GM18511 (cell line): ENCODE measurements around the gene TYMS.

Experiments
- ATAC-seq: cut with Tn5 transposase; IDR thresholded peaks from one replicate; pipeline ENCODE4 v1.9.1; 2021; ENCODE audit warnings: mild to moderate bottlenecking, moderate library complexity; ENCODE audit not compliant: unreplicated experiment

The TYMS gene

DNA sequence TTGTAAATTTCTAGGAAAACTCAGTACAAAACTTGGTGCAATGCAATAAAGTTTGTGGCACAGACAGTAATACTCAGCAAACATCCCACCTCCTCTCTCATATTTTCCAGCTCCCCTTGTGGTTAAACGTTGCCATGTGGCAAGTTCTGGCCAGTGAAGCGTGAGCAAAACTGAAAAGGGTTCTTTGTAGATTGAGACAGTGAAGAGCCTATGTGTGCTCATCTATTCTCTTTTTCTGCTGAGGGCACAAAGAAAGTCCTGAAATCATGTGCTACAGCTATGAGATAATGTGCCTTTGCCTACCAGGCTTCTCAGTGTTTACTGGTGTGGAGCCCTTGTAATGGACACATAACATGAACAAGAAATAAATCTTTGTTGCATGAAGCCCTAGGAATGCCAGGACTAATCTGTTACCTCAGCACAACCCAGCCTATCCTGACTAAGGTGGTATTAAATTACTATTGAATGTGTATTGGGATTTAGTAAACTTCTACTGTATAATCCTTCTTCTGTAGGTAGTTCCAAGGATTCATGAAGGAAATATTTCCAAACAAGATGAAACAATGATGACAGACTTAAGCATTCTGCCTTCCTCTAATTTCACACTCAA is 13.0 kb upstream of the TYMS start:
- ATAC-seq, result peak; percentile 69

DNA sequence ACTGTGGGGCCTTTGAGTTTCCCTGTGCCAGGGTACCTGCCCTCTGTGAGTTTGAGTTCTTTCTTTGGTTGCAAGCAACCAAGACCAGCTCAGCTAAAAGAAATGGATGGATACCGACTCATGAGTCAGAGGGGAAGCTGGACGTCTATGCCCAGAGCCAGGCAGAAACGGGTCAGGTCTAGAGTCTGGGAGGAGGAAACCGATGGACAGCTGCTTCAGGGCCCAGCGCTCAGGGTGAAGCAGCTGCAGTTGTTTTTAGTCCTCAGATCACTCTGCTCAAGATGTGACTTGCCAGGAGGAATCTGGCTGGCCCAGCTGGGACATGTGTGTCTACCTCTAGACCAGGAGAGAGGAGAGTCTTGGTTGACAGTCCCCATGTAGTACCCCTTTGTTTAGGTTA is 10.1 kb upstream of the TYMS start:
- ATAC-seq, result no peak

DNA sequence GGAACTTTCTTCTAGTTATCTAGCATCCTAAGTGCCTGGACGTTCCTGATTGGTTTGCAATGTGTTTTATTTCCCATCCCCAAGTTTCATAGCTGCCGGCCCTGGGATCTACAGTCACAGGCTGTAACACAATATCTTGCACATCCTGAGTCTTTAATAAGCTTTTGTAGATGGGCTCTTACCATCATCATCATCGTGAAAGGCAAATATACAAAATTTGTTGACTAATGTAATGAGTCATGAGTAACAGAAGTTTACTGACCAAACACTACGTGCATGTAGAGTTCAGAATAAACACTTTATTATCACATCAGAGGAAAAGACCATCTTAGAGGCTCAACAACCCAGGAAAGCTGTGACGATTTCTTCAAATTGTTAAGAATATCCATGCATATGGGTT is 8.1 kb upstream of the TYMS start:
- ATAC-seq, result no peak

DNA sequence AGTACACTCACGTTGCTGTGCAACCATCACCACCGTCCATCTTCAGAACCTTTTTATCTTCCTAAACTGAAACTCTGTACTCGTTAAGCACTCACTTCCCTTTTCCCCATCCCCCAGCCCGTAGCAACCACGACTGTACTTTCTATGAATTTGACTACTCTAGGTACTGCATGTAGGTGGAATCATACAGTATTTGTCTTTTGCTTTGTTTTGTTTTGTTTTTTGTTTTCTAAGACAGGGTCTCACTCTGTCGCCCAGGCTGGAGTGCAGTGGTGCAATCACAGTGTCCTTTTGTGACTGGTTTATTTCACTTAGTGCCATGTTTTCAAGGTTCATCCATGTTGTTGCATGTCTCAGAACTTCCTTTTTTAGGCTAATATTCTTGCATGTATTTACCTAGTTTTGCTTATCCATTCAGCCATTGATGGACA is 7.0 kb upstream of the TYMS start:
- ATAC-seq, result peak; percentile 97

DNA sequence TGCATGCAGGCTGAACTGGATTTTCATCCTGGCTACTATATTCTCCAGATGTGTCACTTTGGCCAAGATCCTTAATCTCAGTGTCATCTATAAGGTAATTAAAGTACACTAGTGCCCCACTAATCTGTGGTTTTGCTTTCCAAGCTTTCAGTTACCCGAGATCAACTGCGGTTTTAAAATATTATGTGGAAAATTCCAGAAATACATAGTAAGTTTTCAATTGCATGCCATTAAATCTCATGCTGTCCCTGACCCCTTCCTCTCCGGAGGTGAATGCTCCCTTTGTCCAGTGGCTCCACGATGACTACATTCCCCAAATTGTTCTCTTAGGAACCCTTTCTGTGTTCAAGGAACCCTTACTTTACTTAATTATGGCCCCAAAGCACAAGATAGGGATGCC is 5.3 kb upstream of the TYMS start:
- no peak for ATAC-seq

DNA sequence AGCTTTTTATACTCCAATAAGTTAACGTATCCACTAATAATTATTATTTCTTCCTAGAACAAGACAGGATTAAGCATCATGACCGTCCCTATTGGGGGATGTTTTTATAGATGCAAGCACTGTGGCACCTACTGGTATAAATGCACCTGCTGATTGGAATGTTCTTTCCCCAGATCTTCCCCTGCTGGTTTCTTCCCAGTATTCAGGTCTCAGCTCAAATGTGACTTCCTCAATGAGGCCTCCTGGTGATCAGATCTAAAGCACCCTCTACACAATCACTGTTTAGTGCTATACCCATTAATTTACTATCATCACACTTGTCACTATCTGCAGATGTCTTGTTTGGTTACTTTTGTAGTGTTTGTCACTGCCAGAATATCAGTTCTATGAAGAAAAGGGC is 3.9 kb upstream of the TYMS start:
- ATAC-seq, result no peak

DNA sequence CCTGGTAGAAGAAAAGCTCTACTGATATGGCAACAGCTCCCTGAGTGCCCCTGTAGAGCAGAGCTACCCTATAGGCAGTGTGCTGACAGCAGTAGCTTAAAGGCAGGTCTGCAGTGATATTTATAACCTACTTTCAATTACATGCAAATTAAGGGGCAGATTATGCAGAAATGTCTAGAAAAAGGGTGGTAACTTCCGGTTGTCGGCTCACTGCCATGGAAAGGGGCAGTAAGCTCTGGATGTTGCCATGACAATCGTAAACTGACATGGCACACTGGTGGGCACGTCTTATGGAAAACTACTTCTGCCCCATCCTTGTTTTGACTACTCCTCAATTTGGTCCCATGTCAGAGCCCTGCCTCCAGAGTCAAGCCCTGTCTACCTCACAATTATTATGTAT is 2.9 kb upstream of the TYMS start:
- no peak for ATAC-seq

DNA sequence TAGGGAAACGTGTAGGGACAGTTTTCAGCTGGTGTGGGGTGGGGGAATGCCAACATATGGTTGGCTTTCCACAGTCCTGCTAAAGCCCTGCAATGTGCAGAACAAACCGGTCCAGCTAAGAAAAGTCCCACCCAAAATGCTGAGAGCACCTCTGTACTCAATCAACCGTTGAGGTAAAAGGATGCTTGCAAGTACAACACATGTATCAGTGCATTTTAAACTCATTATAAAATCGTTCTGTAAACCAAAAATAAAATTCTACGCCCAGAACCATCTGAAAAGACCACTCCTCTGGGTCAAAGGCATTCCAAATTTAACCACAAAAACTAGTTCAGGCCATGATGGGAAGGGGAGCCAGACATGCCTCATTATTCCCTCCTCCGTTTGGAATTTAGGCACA is 2.0 kb upstream of the TYMS start:
- ATAC-seq, result no peak

DNA sequence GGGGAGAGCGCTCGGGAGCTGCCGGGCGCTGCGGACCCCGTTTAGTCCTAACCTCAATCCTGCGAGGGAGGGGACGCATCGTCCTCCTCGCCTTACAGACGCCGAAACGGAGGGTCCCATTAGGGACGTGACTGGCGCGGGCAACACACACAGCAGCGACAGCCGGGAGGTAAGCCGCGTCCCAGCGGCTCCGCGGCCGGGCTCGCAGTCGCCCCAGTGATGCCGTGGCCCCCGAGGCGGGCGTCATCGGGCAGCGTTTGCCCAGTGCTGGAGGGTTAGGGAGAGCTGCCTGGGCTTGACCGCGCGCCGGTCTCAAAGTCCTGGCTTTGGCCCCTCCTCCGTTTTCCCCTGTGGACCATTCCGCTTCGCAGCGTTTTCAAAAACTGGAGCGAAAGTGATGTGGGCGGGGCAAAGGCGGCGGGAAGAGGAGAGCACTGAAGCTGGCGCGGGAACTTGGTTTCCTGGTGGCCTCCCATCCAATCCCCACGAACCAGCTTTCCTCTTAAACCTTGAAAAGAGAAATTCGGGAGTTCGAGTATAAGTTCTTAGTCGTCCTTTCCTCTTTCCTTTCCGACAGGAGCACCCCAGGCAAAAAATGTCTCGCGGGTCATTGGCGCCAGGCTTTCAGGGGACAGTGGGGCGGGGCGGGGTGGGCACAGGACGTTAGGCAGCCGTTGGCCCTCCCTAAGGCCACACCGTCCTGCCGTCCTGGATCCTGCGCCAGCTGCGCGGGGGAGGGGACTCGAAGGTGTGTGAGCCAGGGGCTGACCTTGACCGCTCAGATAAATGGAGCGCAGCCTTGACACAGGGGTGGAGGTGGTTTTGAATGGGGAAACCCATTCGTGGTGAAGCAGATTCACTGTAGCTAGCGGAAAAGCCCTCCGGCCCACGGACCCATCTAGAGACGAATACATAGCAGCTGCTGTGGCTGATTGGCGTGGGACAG is 821 bp downstream of the TYMS start:
- ATAC-seq, result peak; percentile 66

DNA sequence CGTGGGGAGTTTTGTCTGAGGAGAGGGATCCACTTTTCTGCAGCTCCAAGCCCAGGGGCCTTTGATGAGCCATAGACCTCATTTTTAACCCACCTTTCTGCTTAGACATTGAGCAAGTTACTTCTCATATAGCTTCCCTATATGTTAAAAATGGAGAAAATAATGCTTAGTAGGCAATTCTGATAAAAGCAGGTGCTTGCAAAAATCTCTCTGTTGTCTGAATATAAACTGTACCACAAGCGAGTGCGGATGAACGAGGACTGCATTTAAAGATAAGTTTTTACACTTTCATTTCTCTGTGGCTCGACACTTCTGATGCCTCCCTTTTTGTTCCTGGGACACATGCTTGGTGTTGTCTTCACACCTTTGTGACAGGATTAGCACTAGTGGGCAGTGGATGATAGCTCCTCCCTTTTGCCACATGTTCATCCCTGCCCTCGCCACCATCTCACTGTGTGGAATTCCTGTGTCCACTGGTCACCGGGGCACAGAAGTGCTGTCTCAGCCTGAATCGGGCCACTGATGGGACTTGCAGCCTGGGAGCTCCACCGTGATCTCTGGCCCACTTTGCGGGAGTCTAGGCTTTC is 1.6 kb downstream of the TYMS start:
- ATAC-seq, result no peak

DNA sequence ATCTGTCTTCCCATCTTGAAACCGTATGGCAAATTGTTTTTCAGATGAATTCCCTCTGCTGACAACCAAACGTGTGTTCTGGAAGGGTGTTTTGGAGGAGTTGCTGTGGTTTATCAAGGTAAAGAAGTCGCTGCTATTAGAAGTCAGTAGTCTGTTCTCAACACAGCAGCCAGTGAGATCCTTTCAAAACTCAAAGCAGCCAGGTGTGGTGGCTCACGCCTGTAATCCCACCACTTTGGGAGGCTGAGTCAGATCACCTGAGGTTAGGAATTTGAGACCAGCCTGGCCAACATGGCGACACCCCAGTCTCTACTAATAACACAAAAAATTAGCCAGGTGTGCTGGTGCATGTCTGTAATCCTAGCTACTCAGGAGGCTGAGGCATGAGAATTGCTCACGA is 2.1 kb downstream of the TYMS start:
- no peak for ATAC-seq

DNA sequence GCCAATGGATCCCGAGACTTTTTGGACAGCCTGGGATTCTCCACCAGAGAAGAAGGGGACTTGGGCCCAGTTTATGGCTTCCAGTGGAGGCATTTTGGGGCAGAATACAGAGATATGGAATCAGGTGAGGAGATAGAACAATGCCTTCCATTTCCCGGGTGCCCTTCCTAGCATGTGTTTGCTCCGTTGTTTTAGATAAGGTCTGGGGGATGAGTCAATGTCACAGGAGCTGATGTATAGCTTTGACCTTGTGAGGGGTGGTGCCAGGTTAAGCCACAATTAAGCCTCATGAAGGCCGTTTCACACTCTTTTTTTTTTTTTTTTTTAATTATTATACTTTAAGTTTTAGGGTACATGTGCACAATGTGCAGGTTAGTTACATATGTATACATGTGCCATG is 4.7 kb downstream of the TYMS start:
- no peak for ATAC-seq

DNA sequence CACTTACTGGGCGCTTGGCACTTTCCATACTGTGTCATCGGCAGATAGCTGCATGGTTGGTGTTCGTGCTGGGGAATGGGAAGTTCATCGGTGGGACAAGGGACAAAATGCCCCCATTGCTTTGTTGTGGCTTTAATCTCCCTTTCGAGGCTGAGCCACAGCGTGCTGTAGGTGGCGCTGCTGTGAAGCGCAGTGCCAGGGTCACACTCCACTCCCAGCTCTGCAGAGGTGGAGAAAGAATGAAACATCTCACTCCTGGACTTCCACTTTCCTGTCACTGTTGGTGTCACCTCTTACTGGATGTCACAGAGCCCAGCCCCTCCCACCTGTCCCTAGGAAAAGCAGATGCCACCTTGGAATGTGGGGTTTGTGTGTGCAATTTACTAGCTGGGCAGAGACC is 8.7 kb downstream of the TYMS start:
- no peak for ATAC-seq

DNA sequence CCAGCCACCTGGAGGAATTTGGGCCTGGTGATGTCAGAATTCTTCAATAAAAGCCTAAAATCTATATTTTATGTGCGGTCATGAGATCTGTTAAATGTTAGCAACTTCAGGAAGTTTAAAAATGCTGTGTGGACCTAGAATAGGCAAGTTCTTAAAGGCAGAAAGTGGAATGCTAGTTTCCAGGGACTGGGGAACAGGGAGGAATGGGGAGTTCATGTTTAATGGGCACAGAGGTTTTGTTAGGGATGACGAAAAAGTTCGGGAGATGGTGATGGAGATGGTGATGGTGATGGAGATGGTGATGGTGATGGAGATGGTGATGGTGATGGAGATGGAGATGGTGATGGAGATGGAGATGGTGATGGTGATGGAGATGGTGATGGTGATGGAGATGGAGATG is 9.2 kb downstream of the TYMS start:
- no peak for ATAC-seq

DNA sequence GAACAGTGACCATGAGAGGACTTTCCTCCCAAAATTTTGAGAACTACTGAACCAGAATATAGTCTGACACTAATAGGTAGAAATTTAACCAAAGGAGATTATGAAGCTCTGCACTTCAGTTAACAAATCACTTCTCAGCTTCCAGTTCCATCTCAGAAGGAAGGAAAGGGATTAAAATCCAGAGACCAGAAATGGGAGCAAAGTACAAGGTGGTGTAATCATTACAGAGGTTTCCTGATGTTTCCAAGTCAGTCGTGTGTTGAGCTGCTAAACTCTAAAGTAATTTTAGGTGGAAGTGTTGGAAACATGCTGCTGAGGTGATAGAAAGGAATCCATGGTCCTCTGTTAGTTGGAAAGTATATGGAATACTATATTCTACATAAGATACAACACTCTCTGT is 10.8 kb downstream of the TYMS start:
- ATAC-seq, result no peak

DNA sequence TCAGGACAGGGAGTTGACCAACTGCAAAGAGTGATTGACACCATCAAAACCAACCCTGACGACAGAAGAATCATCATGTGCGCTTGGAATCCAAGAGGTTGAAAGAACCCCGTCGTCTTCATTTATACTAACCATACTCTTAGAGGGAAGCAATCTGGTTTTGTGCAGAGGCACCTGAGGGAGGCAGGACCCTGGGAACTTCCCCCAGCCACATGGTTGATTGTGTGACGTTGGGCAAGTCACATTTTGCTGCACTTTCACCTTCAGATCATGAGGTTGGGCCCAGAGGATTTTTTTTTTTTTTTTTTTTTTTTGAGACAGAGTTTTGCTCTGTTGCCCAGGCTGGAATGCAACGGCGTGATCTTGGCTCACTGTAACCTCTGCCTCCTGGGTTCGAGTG is 11.6 kb downstream of the TYMS start:
- ATAC-seq, result no peak

DNA sequence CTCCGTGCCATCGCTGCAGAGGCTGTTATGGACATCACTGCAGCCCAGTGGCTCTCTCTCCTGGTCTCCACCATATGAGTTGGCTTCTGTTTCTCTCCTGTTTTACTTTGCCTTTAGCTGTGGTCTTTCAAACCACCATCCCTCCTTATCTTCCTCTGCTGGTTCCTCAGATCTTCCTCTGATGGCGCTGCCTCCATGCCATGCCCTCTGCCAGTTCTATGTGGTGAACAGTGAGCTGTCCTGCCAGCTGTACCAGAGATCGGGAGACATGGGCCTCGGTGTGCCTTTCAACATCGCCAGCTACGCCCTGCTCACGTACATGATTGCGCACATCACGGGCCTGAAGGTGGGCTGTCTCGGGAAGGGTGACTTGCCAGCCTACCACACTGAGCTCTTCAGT is 13.1 kb downstream of the TYMS start:
- no peak for ATAC-seq

DNA sequence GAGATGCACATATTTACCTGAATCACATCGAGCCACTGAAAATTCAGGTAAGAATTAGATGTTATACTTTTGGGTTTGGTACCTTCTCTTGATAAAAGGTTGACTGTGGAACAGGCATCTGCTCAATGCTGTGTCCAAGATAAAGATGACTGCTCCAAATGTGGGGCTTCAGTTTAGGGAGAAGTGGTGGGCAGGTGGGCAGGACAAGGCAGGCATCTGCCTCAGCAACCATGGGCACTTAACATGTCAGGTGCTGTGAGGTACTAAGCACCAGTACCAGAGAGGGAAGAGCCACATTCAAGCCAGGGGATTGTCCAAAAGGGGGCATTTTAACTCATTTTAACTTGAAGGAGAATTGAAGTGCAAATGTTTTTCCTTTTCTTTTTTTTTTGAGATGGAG is 14.0 kb downstream of the TYMS start:
- ATAC-seq, result no peak

DNA sequence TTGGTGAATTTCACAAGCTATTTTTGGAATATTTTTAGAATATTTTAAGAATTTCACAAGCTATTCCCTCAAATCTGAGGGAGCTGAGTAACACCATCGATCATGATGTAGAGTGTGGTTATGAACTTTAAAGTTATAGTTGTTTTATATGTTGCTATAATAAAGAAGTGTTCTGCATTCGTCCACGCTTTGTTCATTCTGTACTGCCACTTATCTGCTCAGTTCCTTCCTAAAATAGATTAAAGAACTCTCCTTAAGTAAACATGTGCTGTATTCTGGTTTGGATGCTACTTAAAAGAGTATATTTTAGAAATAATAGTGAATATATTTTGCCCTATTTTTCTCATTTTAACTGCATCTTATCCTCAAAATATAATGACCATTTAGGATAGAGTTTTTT is 15.9 kb downstream of the TYMS start:
- ATAC-seq, result no peak

DNA sequence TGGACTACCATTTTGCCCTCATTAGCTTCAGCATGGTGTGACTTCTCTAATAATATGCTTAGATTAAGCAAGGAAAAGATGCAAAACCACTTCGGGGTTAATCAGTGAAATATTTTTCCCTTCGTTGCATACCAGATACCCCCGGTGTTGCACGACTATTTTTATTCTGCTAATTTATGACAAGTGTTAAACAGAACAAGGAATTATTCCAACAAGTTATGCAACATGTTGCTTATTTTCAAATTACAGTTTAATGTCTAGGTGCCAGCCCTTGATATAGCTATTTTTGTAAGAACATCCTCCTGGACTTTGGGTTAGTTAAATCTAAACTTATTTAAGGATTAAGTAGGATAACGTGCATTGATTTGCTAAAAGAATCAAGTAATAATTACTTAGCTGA is 16.3 kb downstream of the TYMS start:
- no peak for ATAC-seq

DNA sequence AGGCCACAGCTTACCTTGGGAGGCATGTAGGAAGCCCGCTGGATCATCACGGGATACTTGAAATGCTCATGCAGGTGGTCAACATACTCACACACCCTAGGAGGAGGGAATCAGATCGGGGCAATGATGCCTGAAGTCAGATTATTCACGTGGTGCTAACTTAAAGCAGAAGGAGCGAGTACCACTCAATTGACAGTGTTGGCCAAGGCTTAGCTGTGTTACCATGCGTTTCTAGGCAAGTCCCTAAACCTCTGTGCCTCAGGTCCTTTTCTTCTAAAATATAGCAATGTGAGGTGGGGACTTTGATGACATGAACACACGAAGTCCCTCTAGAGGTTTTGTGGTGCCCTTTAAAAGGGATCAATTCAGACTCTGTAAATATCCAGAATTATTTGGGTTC is 17.9 kb downstream of the TYMS start:
- ATAC-seq, result no peak

DNA sequence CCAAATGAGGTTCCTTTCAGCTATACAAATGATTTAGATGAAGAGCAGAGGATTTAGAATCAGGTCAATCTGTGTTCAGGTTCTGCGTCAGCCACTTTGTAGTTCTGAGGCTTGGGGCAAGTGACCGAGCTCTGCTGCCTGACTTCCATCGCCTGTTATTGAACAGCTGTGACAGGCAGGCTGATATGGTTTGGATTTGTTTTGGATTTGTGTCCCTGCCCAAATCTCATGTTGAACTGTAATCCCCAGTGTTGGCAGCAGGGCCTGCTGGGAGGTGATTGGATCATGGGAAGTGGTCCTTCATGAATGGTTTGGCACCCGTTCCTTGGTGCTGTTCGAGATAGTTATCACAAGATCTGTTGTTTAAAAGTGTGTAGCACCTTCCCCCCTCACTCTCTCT is 18.6 kb downstream of the TYMS start:
- ATAC-seq, result no peak
